Measurements from ENCODE around the gene AGPAT3.

Gene AGPAT3

GRCh38 chr21:43903451-43904091 is 38.5 kb downstream of the AGPAT3 start:
- Histone ChIP-seq H3K27me3 (ENCODE audit: insufficient read depth, low read length, poor library complexity) (no peaks in the 10 kb centered on the region), H3K23ac (ENCODE audit: low read length) (no peak overlapping the region), H4K5ac (ENCODE audit: low read length) (no peak overlapping the region), H3K79me1 (ENCODE audit: low read length) (no peaks in the 10 kb centered on the region), H3K56ac (ENCODE audit: low read length) (no peak overlapping the region), H3K4me1 (ENCODE audit: control insufficient read depth, low read depth, low read length) (no peaks in the 10 kb centered on the region), H2BK5ac (ENCODE audit: low read length) (no peak overlapping the region), H3K4me3 (ENCODE audit: low read length) (no peak overlapping the region), H3K4ac (ENCODE audit: low read depth, low read length) (no peak overlapping the region), H3K27ac (ENCODE audit: low read depth, low read length) (no peak overlapping the region), H3K9ac (ENCODE audit: low read length) (no peak overlapping the region), H2BK15ac (replicated peaks; ENCODE audit: low read depth) (no peak overlapping the region), H3K79me2 (ENCODE audit: control insufficient read depth, insufficient read depth, low read length) (no peaks in the 10 kb centered on the region), H3K4me2 (ENCODE audit: low read length) (no peak overlapping the region), H4K8ac (ENCODE audit: low read depth, low read length) (no peak overlapping the region), H2AK5ac (ENCODE audit: low read length) (no peak overlapping the region), H3K18ac (ENCODE audit: low read length) (no peak overlapping the region), H3K36me3 (ENCODE audit: control insufficient read depth, insufficient read depth, low read length) (no peaks in the 10 kb centered on the region), H2BK120ac (ENCODE audit: low read depth, low read length) (no peak overlapping the region)
- WGBS (ENCODE audit: extremely low coverage, insufficient coverage, low lambda C conversion rate), result no CpG with 5 or more reads among the region's 26 CpGs
- DNase-seq, result no peak

- Histone ChIP-seq H3K79me1 (ENCODE audit: low read length) (no peaks in the 10 kb centered on the region), H3K4ac (ENCODE audit: low read depth, low read length) (no peak overlapping the region), H2BK5ac (ENCODE audit: low read length) (no peak overlapping the region), H3K4me3 (ENCODE audit: low read length) (no peak overlapping the region), H3K18ac (ENCODE audit: low read length) (no peak overlapping the region), H2AK5ac (ENCODE audit: low read length) (no peak overlapping the region), H4K5ac (ENCODE audit: low read length) (no peak overlapping the region), H3K4me2 (ENCODE audit: low read length) (no peak overlapping the region), H3K9ac (ENCODE audit: low read length) (no peak overlapping the region), H3K36me3 (ENCODE audit: control insufficient read depth, insufficient read depth, low read length) (no peaks in the 10 kb centered on the region), H3K23ac (ENCODE audit: low read length) (no peak overlapping the region), H2BK15ac (replicated peaks; ENCODE audit: low read depth) (no peak overlapping the region), H3K56ac (ENCODE audit: low read length) (no peak overlapping the region), H3K27ac (ENCODE audit: low read depth, low read length) (no peak overlapping the region), H2BK120ac (ENCODE audit: low read depth, low read length) (no peak overlapping the region), H3K4me1 (ENCODE audit: control insufficient read depth, low read depth, low read length) (no peaks in the 10 kb centered on the region), H4K8ac (ENCODE audit: low read depth, low read length) (no peak overlapping the region), H3K27me3 (ENCODE audit: insufficient read depth, low read length, poor library complexity) (no peaks in the 10 kb centered on the region), H3K79me2 (ENCODE audit: control insufficient read depth, insufficient read depth, low read length) (no peaks in the 10 kb centered on the region)
- no peak for DNase-seq
- no CpG with 5 or more reads among the region's 14 CpGs for WGBS (ENCODE audit: extremely low coverage, insufficient coverage, low lambda C conversion rate)
These were observed 39.3 kb downstream of the AGPAT3 start for GRCh38 chr21:43904331-43904781.

GRCh38 chr21:43905726-43906455 is 40.9 kb downstream of the AGPAT3 start:
- Histone ChIP-seq H2AK5ac (ENCODE audit: low read length) (no peak overlapping the region), H3K4me3 (ENCODE audit: low read length) (no peak overlapping the region), H3K27me3 (ENCODE audit: insufficient read depth, low read length, poor library complexity) (no peaks in the 10 kb centered on the region), H3K4me2 (ENCODE audit: low read length) (no peak overlapping the region), H3K4me1 (ENCODE audit: control insufficient read depth, low read depth, low read length) (no peaks in the 10 kb centered on the region), H3K9ac (ENCODE audit: low read length) (no peak overlapping the region), H3K18ac (ENCODE audit: low read length) (no peak overlapping the region), H3K4ac (ENCODE audit: low read depth, low read length) (no peak overlapping the region), H3K56ac (ENCODE audit: low read length) (no peak overlapping the region), H3K36me3 (ENCODE audit: control insufficient read depth, insufficient read depth, low read length) (no peaks in the 10 kb centered on the region), H3K79me1 (ENCODE audit: low read length) (no peaks in the 10 kb centered on the region), H2BK15ac (replicated peaks; ENCODE audit: low read depth) (no peak overlapping the region), H2BK5ac (ENCODE audit: low read length) (no peak overlapping the region), H3K23ac (ENCODE audit: low read length) (no peak overlapping the region), H2BK120ac (ENCODE audit: low read depth, low read length) (no peak overlapping the region), H4K8ac (ENCODE audit: low read depth, low read length) (no peak overlapping the region), H3K79me2 (ENCODE audit: control insufficient read depth, insufficient read depth, low read length) (no peaks in the 10 kb centered on the region), H4K5ac (ENCODE audit: low read length) (no peak overlapping the region), H3K27ac (ENCODE audit: low read depth, low read length) (no peak overlapping the region)
- no CpG with 5 or more reads among the region's 16 CpGs for WGBS (ENCODE audit: extremely low coverage, insufficient coverage, low lambda C conversion rate)
- no peak for DNase-seq

GRCh38 chr21:43906585-43907370 is 41.8 kb downstream of the AGPAT3 start:
- Histone ChIP-seq H3K4me1 (ENCODE audit: control insufficient read depth, low read depth, low read length) (no peaks in the 10 kb centered on the region), H2BK15ac (replicated peaks; ENCODE audit: low read depth) (no peak overlapping the region), H3K4me2 (ENCODE audit: low read length) (no peak overlapping the region), H3K4ac (ENCODE audit: low read depth, low read length) (no peak overlapping the region), H3K56ac (ENCODE audit: low read length) (no peak overlapping the region), H3K18ac (ENCODE audit: low read length) (no peak overlapping the region), H2AK5ac (ENCODE audit: low read length) (no peak overlapping the region), H4K5ac (ENCODE audit: low read length) (no peak overlapping the region), H3K4me3 (ENCODE audit: low read length) (no peak overlapping the region), H3K23ac (ENCODE audit: low read length) (no peak overlapping the region), H3K27me3 (ENCODE audit: insufficient read depth, low read length, poor library complexity) (no peaks in the 10 kb centered on the region), H2BK120ac (ENCODE audit: low read depth, low read length) (no peak overlapping the region), H3K9ac (ENCODE audit: low read length) (no peak overlapping the region), H3K36me3 (ENCODE audit: control insufficient read depth, insufficient read depth, low read length) (no peaks in the 10 kb centered on the region), H3K27ac (ENCODE audit: low read depth, low read length) (no peak overlapping the region), H3K79me2 (ENCODE audit: control insufficient read depth, insufficient read depth, low read length) (no peaks in the 10 kb centered on the region), H2BK5ac (ENCODE audit: low read length) (no peak overlapping the region), H3K79me1 (ENCODE audit: low read length) (no peaks in the 10 kb centered on the region), H4K8ac (ENCODE audit: low read depth, low read length) (no peak overlapping the region)
- WGBS (ENCODE audit: extremely low coverage, insufficient coverage, low lambda C conversion rate), result no CpG with 5 or more reads among the region's 26 CpGs
- DNase-seq, result no peak

GRCh38 chr21:43907751-43908150 is 42.7 kb downstream of the AGPAT3 start:
- H3K27ac ChIP-seq (ENCODE audit: low read depth, low read length), result no peak overlapping the region
- no peaks in the 10 kb centered on the region for H3K36me3 ChIP-seq (ENCODE audit: control insufficient read depth, insufficient read depth, low read length)
- H2BK5ac ChIP-seq (ENCODE audit: low read length), result no peak overlapping the region
- no peak overlapping the region for H3K4ac ChIP-seq (ENCODE audit: low read depth, low read length)
- no peak overlapping the region for H3K23ac ChIP-seq (ENCODE audit: low read length)
- H4K5ac ChIP-seq (ENCODE audit: low read length), result no peak overlapping the region
- H3K9ac ChIP-seq (ENCODE audit: low read length), result no peak overlapping the region
- H2BK120ac ChIP-seq (ENCODE audit: low read depth, low read length), result no peak overlapping the region
- no peak overlapping the region for H2BK15ac ChIP-seq (replicated peaks; ENCODE audit: low read depth)
- no peak overlapping the region for H3K4me2 ChIP-seq (ENCODE audit: low read length)
- WGBS (ENCODE audit: extremely low coverage, insufficient coverage, low lambda C conversion rate), result no CpG with 5 or more reads among the region's 22 CpGs
- no peaks in the 10 kb centered on the region for H3K79me1 ChIP-seq (ENCODE audit: low read length)
- no peaks in the 10 kb centered on the region for H3K27me3 ChIP-seq (ENCODE audit: insufficient read depth, low read length, poor library complexity)
- no peaks in the 10 kb centered on the region for H3K79me2 ChIP-seq (ENCODE audit: control insufficient read depth, insufficient read depth, low read length)
- no peak overlapping the region for H3K18ac ChIP-seq (ENCODE audit: low read length)
- DNase-seq, result no peak
- H3K56ac ChIP-seq (ENCODE audit: low read length), result no peak overlapping the region
- H4K8ac ChIP-seq (ENCODE audit: low read depth, low read length), result no peak overlapping the region
- H3K4me1 ChIP-seq (ENCODE audit: control insufficient read depth, low read depth, low read length), result no peaks in the 10 kb centered on the region
- no peak overlapping the region for H2AK5ac ChIP-seq (ENCODE audit: low read length)
- no peak overlapping the region for H3K4me3 ChIP-seq (ENCODE audit: low read length)

Data from mesendoderm (in vitro differentiated cells).